Urinary bladder (tissue), 4 donors: Measurements from ENCODE around the gene PSMB3. TPM values are rescaled to one million over a fixed set of nuclear protein-coding genes. Genes with fewer than 3 reads are reported as not detected.

Source experiments
- DNase-seq: peaks from one replicate; pipeline ENCODE4 v3.0.0-alpha.2; 2015; ENCODE audit errors: extremely low spot score
- H3K27ac ChIP-seq: one replicate; pipeline ENCODE4 v1.5.1; 2013; ENCODE audit warnings: low read depth, mild to moderate bottlenecking, moderate library complexity
- H3K36me3 ChIP-seq: one replicate; pipeline ENCODE4 v1.6.1; 2013; ENCODE audit warnings: mild to moderate bottlenecking, moderate library complexity; ENCODE audit not compliant: insufficient read depth
- H3K4me1 ChIP-seq: one replicate; pipeline ENCODE4 v1.6.1; 2013; ENCODE audit warnings: mild to moderate bottlenecking, moderate library complexity; ENCODE audit not compliant: insufficient read depth
- H3K4me3 ChIP-seq: one replicate; pipeline ENCODE4 v1.5.1; 2013; ENCODE audit warnings: low read depth, low read length
- WGBS: extraction: QIAGEN DNeasy Blood & Tissue Kit; methylation state at CpG from one replicate; pipeline ENCODE4 v1.1.7; 2013; 5-methylcytosine and 5-hydroxymethylcytosine counted together
- polyA plus RNA-seq: library from polyadenylated mRNA; stranded (reverse); fragments of 200-250 nt; gene quantifications from one replicate; pipeline ENCODE4 v1.2.3, GENCODE V29; 2013
- total RNA-seq: library from RNA; depleted of rRNA; stranded (reverse); fragments of >200 nt; gene quantifications from one replicate; pipeline ENCODE4 v1.2.3, GENCODE V29; 2014
- donor health status: healthy with polysubstance abuse.
- donor health status: healthy.

PSMB3 gene
- total and polyA plus RNA-seq, 2 donors = 97.5 to 202 TPM

DNA sequence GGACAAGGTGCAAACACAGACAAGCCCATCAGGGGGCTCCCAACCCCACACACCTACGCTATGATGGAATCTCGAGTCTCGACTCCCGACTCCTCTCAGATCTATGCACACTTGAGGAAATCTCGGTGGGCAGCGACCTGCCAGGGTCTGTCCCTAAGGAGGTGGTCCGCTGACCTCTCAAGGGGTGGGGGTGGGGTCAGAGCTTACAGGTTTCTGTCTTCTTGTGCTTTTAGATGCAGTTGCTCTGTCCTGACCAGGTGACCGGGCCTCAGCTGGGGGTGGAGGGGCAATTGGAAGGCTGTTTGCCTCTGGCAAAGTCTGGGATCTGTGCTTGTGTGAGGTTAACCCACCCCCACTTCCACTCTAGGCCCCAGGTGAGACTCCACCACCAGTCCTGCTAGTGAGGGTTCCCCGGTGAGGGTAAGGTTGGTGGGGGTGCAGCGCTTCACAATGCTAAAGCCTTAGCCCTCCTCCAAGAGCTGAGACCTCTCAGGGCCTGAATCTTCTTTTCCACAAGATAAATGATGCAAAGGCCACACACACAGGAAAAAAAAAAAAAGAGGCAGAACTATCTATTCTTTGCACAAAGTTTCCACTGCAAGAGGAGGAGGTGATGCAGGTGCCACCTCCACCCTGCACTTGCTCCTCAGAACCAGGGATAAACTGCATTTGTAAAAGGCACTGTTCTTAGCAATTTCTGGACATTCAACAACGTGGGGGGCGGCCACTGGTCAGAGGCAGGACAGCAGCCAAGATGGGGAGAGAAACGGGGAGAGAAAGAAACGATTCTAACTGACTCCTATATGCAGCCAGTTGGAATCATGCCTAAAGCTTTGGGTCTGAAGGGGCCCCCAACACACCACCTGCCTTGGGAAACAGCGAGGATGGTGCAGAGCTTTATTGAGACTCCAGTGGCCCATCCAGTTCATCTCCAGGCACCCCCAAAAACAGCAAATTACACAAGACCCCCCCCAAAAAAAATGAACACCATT lies 18.3 kb upstream of the PSMB3 start:
- 60% methylated on average over 15 of the region's 15 CpGs for WGBS
- H3K4me1 ChIP-seq = no peaks in the 10 kb centered on the region
- H3K27ac ChIP-seq = no peak overlapping the region
- no peaks in the 10 kb centered on the region for H3K36me3 ChIP-seq
- no peak for DNase-seq
- no peak overlapping the region for H3K4me3 ChIP-seq

DNA sequence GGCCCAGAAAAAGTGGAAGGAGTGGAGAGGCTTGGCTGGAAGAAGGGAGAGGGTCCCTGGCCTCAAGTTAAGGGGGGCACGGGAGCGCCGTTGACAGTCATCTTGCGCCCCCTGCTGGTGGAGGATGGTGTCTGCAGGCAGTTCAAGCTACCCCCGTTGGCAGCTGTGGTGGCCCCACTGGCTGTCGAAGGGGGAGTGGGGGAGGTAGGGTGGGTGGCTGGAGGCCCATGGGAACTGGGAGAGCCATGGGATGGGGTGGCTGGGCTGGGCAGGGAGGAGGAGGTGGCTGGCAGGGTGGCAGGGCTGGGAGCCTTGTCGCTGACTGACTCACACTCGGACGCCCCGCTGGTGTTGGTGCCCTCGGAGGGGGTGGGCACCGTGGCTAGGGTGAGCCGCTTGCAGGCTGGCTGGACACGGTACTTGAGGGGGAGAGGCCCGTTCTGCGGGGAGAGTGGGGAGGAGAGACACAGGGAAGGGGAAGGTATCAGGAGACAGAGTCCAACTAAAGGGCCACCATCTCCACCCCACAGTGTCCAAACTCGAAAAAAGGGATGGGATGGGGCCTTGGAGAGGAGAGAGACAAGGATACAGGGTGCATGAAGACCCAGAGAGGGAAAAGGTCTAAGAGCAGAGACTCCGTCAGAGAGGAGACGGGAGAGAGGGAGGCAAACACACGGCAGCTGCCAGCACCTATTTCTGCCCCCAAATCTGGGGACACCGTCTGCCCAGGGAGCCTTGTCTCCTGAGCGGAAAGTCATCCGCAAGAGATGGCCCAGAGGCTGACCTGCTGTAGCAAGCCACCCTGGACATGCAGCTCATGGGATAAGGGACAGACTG lies 17.2 kb upstream of the PSMB3 start:
- Histone ChIP-seq H3K27ac (no peak overlapping the region), H3K36me3 (no peaks in the 10 kb centered on the region), H3K4me3 (no peak overlapping the region), H3K4me1 (no peaks in the 10 kb centered on the region)
- DNase-seq = no peak
- 48% methylated on average over 23 of the region's 23 CpGs for WGBS

DNA sequence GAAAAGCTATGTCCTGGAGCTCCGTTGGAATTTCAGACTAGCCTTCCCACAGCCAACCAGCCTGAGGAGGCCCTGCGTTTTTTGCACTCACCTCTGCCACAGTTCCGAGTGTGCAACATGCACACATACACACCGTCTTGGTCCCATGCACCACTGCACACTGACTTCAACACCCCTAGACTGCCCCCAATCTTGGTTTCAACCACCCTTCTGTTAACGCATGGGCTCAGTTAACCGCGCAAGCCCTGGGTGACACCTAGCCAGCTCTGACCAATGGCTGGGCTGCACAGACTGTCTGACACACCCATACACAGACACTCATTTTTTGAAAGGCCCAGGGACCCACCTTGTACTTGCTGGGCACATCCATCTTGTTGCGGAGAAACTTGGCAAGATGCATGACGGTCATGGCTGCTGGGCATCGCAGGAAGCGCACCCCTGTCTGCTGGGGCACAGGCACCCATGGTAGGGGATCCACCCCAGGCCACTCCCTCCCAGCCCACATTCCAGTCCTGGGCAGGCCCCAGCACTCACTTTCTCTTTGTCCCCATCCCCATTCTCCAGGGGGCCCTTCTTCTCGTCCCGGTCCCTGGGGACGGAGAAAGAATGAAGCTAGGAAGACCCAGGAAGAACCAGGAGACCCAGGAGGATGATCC lies 14.4 kb upstream of the PSMB3 start:
- H3K36me3 ChIP-seq = no peaks in the 10 kb centered on the region
- H3K4me1 ChIP-seq = no peaks in the 10 kb centered on the region
- H3K27ac ChIP-seq = no peak overlapping the region
- H3K4me3 ChIP-seq = no peak overlapping the region
- 89% methylated on average over 14 of the region's 14 CpGs for WGBS
- DNase-seq = no peak

DNA sequence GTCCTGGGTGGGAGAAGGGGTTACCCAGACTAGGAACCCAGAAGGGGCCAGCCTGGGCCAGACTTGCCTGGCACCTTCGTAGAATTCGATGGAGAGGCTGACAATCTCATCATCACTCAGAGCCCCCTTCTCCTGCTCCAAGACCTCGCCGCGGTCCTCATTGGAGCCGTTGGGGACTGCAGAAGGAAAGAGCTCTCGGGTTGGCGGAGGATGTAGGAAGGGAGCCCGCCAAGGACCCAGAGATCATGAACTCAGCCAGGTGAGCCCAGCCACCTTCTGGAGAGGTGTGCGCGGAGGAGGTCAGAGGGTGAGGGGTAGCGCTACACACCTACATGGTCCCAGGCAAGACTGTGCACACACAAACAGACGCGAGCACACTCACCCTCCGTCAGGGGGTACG lies 13.9 kb upstream of the PSMB3 start:
- 96% methylated on average over 16 of the region's 16 CpGs for WGBS
- no peak overlapping the region for H3K27ac ChIP-seq
- H3K4me1 ChIP-seq = no peaks in the 10 kb centered on the region
- no peak for DNase-seq
- H3K36me3 ChIP-seq = no peaks in the 10 kb centered on the region
- H3K4me3 ChIP-seq = no peak overlapping the region

- no peak for DNase-seq
- no peaks in the 10 kb centered on the region for H3K4me1 ChIP-seq
- 88% methylated on average over 14 of the region's 14 CpGs for WGBS
Observed at GRCh38 chr17:38739305-38739704, 13.2 kb upstream of the PSMB3 start.

GRCh38 chr17:38740044-38740443 lies 12.5 kb upstream of the PSMB3 start:
- H3K4me1 ChIP-seq = no peaks in the 10 kb centered on the region
- DNase-seq = no peak
- no peak overlapping the region for H3K4me3 ChIP-seq
- no peak overlapping the region for H3K27ac ChIP-seq
- WGBS = 90% methylated on average over 19 of the region's 19 CpGs
- no peaks in the 10 kb centered on the region for H3K36me3 ChIP-seq

More at GRCh38 chr17:38739305-38739704, 13.2 kb upstream of the PSMB3 start:
- Histone ChIP-seq H3K36me3 (no peaks in the 10 kb centered on the region), H3K27ac (no peak overlapping the region), H3K4me3 (no peak overlapping the region)

DNA sequence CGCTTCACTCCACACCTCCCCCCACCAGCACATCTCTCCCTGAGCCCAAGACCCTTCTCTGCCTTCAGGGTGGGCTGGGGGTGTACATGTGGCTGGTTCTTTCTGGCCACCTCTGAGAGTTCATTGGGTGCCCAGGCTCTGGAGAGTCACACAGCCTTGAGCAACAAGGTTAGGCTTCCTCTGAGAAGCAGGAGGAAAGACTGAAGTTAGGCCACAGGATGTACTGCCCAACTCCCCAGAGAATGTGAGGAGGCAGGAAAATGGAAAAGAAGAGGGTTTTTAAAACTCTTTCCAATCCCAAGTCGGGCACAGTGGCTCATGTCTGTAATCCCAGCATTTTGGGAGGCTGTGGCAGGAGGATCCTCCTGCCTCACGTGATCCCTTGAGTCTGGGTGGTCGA lies 11.7 kb upstream of the PSMB3 start:
- H3K4me3 ChIP-seq = no peak overlapping the region
- H3K4me1 ChIP-seq = no peaks in the 10 kb centered on the region
- 70% methylated on average over 4 of the region's 4 CpGs for WGBS
- H3K27ac ChIP-seq = no peak overlapping the region
- H3K36me3 ChIP-seq = no peaks in the 10 kb centered on the region
- DNase-seq = no peak

- Histone ChIP-seq H3K27ac (no peak overlapping the region), H3K4me3 (no peak overlapping the region), H3K4me1 (no peaks in the 10 kb centered on the region), H3K36me3 (no peaks in the 10 kb centered on the region)
- WGBS = 49% methylated on average over 5 of the region's 5 CpGs
- DNase-seq = no peak
Observed at GRCh38 chr17:38741461-38741860, 11.1 kb upstream of the PSMB3 start.

GRCh38 chr17:38741921-38742410 lies 10.6 kb upstream of the PSMB3 start:
- no peak overlapping the region for H3K4me3 ChIP-seq
- peaks cover 1% of the 10 kb centered on the region for H3K4me1 ChIP-seq
- 20% methylated on average over 7 of the region's 7 CpGs for WGBS
- H3K36me3 ChIP-seq = no peaks in the 10 kb centered on the region
- no peak for DNase-seq
- peak overlapping the region; percentile 80 for H3K27ac ChIP-seq

DNA sequence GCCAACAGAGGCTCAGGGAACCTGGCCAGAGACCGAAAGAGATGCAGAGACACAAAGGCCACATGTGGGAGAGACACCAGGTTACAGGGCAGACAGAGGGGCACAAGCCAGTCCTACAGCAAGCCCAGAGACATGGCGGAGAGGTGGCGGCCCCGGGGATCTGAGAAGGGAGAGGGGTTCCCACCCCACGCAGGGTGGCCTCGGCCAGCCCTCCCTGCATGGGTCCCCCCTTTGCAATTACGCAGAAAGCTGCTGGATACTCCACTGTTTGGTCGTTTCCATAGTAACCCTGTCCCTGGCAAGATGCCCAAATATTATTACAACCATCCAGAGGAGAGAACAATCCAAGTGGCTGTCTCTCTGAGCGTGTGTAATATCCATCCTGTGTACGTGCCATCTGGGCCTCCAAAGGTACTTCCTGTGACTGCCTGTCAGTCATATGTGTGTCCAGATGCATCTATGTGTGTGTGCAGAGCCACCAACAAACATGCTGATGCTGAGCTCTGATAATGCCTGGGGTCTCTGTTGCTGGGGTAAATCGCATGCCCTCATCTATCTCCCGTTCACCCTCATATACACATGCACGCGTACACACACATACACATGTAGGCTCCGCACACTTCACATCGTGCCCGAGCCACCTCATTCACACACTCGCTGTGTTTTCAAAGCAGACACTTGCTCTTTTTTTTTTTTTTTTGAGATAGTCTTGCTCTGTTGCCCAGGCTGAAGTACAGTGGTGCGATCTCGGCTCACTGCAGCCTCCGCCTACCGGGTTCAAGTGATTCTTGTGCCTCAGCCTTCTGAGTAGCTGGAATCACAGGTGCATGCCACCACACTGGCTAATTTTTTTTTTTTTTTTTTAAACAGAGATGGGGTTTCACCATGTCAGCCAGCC lies 9.9 kb upstream of the PSMB3 start:
- Histone ChIP-seq H3K36me3 (no peaks in the 10 kb centered on the region), H3K27ac (peak overlapping the region; percentile 80), H3K4me1 (peaks cover 1% of the 10 kb centered on the region), H3K4me3 (no peak overlapping the region)
- 27% methylated on average over 22 of the region's 22 CpGs for WGBS
- peak; percentile 99 for DNase-seq

GRCh38 chr17:38743556-38744171 lies 8.9 kb upstream of the PSMB3 start:
- no peak for DNase-seq
- no peak overlapping the region for H3K27ac ChIP-seq
- no peak overlapping the region for H3K4me3 ChIP-seq
- no peaks in the 10 kb centered on the region for H3K36me3 ChIP-seq
- peaks cover 1% of the 10 kb centered on the region for H3K4me1 ChIP-seq
- WGBS = 78% methylated on average over 4 of the region's 4 CpGs

GRCh38 chr17:38745545-38745944 lies 7.0 kb upstream of the PSMB3 start:
- Histone ChIP-seq H3K4me1 (peaks cover 1% of the 10 kb centered on the region), H3K4me3 (no peak overlapping the region), H3K27ac (no peak overlapping the region), H3K36me3 (no peaks in the 10 kb centered on the region)
- DNase-seq = no peak
- WGBS = 45% methylated on average over 4 of the region's 4 CpGs
